DND-41 (cell line): ENCODE data around the gene COG5.

ENCODE experiments used
- ATAC-seq: fragments of 200-7000 bp; cut with Tn5 transposase; 3 replicates; pipeline ENCODE4 v1.9.1; 2021; ENCODE audit warnings: low read depth; ENCODE audit not compliant: insufficient read depth
- DNase-seq: peaks from one replicate; pipeline ENCODE4 v3.0.0-alpha.2; 2020
- H2AFZ ChIP-seq: 2 replicates; pipeline ENCODE4 v1.6.0; 2012; ENCODE audit warnings: low read depth, low read length
- H3K27ac ChIP-seq: 2 replicates; pipeline ENCODE4 v1.5.1; 2012; ENCODE audit warnings: low read length, inconsistent platforms
- H3K27me3 ChIP-seq: fragments of 200-600 bp; sonication (generic); 2 replicates; pipeline ENCODE4 v1.6.0; 2012; ENCODE audit warnings: low read length, mild to moderate bottlenecking, inconsistent platforms; ENCODE audit not compliant: insufficient read depth, poor library complexity
- H3K36me3 ChIP-seq: 2 replicates; pipeline ENCODE4 v1.5.1; 2012; ENCODE audit warnings: low read length, inconsistent platforms; ENCODE audit not compliant: insufficient read depth
- H3K4me1 ChIP-seq: 2 replicates; pipeline ENCODE4 v1.5.1; 2012; ENCODE audit warnings: mild to moderate bottlenecking, low read length; ENCODE audit not compliant: insufficient read depth
- H3K4me2 ChIP-seq: 2 replicates; pipeline ENCODE4 v1.6.0; 2012; ENCODE audit warnings: mild to moderate bottlenecking, moderate library complexity, low read length, inconsistent platforms; ENCODE audit not compliant: insufficient read depth
- H3K4me3 ChIP-seq, 2 experiments: fragments of 200-600 bp in 1 of 2; shearing (Covaris generic) in 1 of 2; 2 replicates each; pipeline ENCODE4 v1.5.1; 2012 to 2016; ENCODE audit warnings: inconsistent platforms in 2 of 2, low read length in 2 of 2, mild to moderate bottlenecking in 2 of 2, low read depth in 1 of 2, moderate library complexity in 1 of 2
- H3K79me2 ChIP-seq: 2 replicates; pipeline ENCODE4 v1.6.0; 2012; ENCODE audit warnings: low read length, inconsistent platforms; ENCODE audit not compliant: insufficient read depth
- H3K9ac ChIP-seq: 2 replicates; pipeline ENCODE4 v1.6.0; 2012; ENCODE audit warnings: low read depth, mild to moderate bottlenecking, inconsistent platforms, low read length, moderate library complexity
- H3K9me3 ChIP-seq: 2 replicates; pipeline ENCODE4 v1.5.1; 2012; ENCODE audit warnings: low read length, moderate library complexity, mild to moderate bottlenecking, inconsistent platforms; ENCODE audit not compliant: insufficient read depth, severe bottlenecking
- H4K20me1 ChIP-seq: 2 replicates; pipeline ENCODE4 v1.6.0; 2012; ENCODE audit warnings: low read length; ENCODE audit not compliant: insufficient read depth
- CTCF ChIP-seq: IDR thresholded peaks from 2 replicates; pipeline ENCODE4 v1.5.1; 2012; ENCODE audit warnings: borderline replicate concordance, low read length, moderate library complexity, mild to moderate bottlenecking; ENCODE audit not compliant: poor library complexity, severe bottlenecking; ENCODE audit errors: extremely low read depth
- EZH2 ChIP-seq: IDR thresholded peaks from 3 replicates; pipeline ENCODE4 v1.6.1; 2012; ENCODE audit warnings: borderline replicate concordance, low read depth, mild to moderate bottlenecking, moderate library complexity, low read length, inconsistent platforms; ENCODE audit not compliant: severe bottlenecking

COG5 gene

GRCh38 chr7:107353701-107354100, 210.0 kb downstream of the COG5 start:
- H3K27me3 ChIP-seq: no peaks in the 10 kb centered on the region
- peaks cover 4% of the 10 kb centered on the region for H3K36me3 ChIP-seq
- H3K9ac ChIP-seq: no peak overlapping the region
- TF ChIP-seq CTCF (no peak), EZH2 (no peak)
- no peak overlapping the region for H3K27ac ChIP-seq
- H3K9me3 ChIP-seq: no peaks in the 10 kb centered on the region
- H3K79me2 ChIP-seq: no peaks in the 10 kb centered on the region
- no peak for DNase-seq
- H3K4me2 ChIP-seq: no peak overlapping the region
- ATAC-seq: no peak
- no peaks in the 10 kb centered on the region for H3K4me1 ChIP-seq
- no peaks in the 10 kb centered on the region for H4K20me1 ChIP-seq
- no peak overlapping the region for H3K4me3 ChIP-seq
- H2AFZ ChIP-seq: no peak overlapping the region

DNA sequence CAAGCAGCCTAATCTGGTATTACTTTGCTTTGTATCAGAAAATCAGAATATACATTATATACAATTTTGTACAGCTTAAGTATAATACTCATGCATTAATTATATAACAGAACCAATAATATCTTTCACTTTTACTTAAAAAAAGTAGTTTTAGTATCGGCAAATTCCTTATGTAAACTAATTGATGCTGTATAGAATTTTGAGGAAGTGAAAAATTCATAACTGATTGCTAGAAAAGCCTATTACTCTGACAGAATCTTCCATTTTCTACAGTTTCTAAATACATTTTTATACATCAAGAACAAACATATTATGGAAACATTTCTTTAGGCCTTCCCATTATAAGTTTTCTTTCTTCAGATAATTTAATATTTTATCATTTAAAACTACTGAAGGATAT, 217.8 kb downstream of the COG5 start:
- Histone ChIP-seq H2AFZ (no peak overlapping the region), H4K20me1 (no peaks in the 10 kb centered on the region), H3K9ac (no peak overlapping the region), H3K36me3 (peaks cover 3% of the 10 kb centered on the region; the same call in 1 of the 2 replicates), H3K9me3 (no peaks in the 10 kb centered on the region), H3K79me2 (no peaks in the 10 kb centered on the region), H3K4me1 (no peaks in the 10 kb centered on the region), H3K27ac (no peak overlapping the region), H3K4me2 (no peak overlapping the region), H3K4me3 (no peak overlapping the region), H3K27me3 (no peaks in the 10 kb centered on the region)
- ATAC-seq (no peak), DNase-seq (no peak)
- TF ChIP-seq CTCF (no peak), EZH2 (no peak)

DNA sequence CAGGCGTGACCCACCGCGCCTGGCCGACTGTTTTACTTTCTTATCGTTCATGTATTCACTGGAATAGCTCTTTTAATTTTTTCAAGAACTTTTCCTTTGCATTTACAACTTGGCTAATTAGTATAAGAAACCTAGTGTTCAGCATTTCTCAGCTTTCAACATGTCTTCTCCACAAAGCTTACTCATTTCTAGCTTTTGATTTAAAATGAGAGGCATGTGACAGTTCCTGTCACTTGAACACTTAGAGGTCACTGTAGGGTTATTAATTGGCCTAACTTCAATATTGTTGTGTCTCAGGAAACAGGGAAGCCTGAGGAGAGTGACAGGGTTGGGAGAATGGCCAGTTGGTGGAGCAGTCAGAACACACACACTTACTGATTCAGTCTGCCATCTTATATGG, 218.9 kb downstream of the COG5 start:
- no peak for DNase-seq
- H3K4me1 ChIP-seq: no peaks in the 10 kb centered on the region
- no peak overlapping the region for H3K4me2 ChIP-seq
- no peak overlapping the region for H3K4me3 ChIP-seq
- H3K36me3 ChIP-seq: peaks cover 3% of the 10 kb centered on the region; the same call in 1 of the 2 replicates
- no peaks in the 10 kb centered on the region for H3K79me2 ChIP-seq
- H4K20me1 ChIP-seq: no peaks in the 10 kb centered on the region
- ATAC-seq: no peak
- no peak overlapping the region for H3K27ac ChIP-seq
- no peak overlapping the region for H2AFZ ChIP-seq
- H3K9ac ChIP-seq: no peak overlapping the region
- no peak for TF ChIP-seq CTCF
- no peak for TF ChIP-seq EZH2
- no peaks in the 10 kb centered on the region for H3K9me3 ChIP-seq
- no peaks in the 10 kb centered on the region for H3K27me3 ChIP-seq

DNA sequence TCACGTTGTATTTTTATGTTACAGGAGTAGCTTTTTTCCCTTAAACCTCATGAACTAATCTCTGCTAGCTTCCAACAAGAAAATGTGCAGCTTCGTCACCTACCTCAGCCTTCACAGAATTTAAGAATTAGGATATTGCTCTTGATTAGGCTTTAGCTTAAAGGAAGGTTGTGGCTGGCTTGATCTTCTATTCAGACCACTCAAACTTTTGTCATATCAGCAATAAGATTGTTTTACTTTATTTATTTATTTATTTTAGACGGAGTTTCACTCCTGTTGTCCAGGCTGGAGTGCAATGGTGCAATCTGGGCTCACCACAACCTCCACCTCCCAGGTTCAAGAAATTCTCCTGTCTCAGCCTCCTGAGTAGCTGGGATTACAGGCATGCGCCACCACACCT, 219.4 kb downstream of the COG5 start:
- Histone ChIP-seq H3K79me2 (no peaks in the 10 kb centered on the region), H3K4me2 (no peak overlapping the region), H4K20me1 (no peaks in the 10 kb centered on the region), H3K27me3 (no peaks in the 10 kb centered on the region), H2AFZ (no peak overlapping the region), H3K9me3 (no peaks in the 10 kb centered on the region), H3K27ac (no peak overlapping the region), H3K9ac (no peak overlapping the region), H3K4me1 (no peaks in the 10 kb centered on the region), H3K36me3 (peaks cover 3% of the 10 kb centered on the region; the same call in 1 of the 2 replicates), H3K4me3 (no peak overlapping the region)
- ATAC-seq (no peak), DNase-seq (no peak)
- TF ChIP-seq CTCF (no peak), EZH2 (no peak)
